ENCODE measurements around the gene PIP5KL1.

Gene PIP5KL1

GRCh38 chr9:127915325-127915752 is 15.2 kb downstream of the PIP5KL1 start:
- H3K4me1 ChIP-seq (ENCODE audit: control insufficient read depth, insufficient read depth, low read length): peaks cover 13% of the 10 kb centered on the region
- WGBS, 2 experiments: 89% methylated on average over 5 of the region's 5 CpGs
- no peak overlapping the region for H3K4me3 ChIP-seq (ENCODE audit: insufficient read depth, low read depth, low read length)
- H3K27ac ChIP-seq (ENCODE audit: insufficient read depth, low read depth, low read length, poor library complexity, severe bottlenecking): no peak overlapping the region
- H3K36me3 ChIP-seq (ENCODE audit: control insufficient read depth, insufficient read depth, low read length): no peaks in the 10 kb centered on the region
- H3K9me3 ChIP-seq (ENCODE audit: control insufficient read depth, low read length): no peaks in the 10 kb centered on the region
- peaks cover 18% of the 10 kb centered on the region for H3K27me3 ChIP-seq (ENCODE audit: control insufficient read depth, insufficient read depth, low read length, poor library complexity, severe bottlenecking)

- H3K4me1 ChIP-seq (ENCODE audit: control insufficient read depth, insufficient read depth, low read length): peaks cover 13% of the 10 kb centered on the region
- 94 to 96% methylated on average over 11 of the region's 11 CpGs for WGBS, 2 experiments
- no peaks in the 10 kb centered on the region for H3K9me3 ChIP-seq (ENCODE audit: control insufficient read depth, low read length)
- peaks cover 18% of the 10 kb centered on the region for H3K27me3 ChIP-seq (ENCODE audit: control insufficient read depth, insufficient read depth, low read length, poor library complexity, severe bottlenecking)
- no peaks in the 10 kb centered on the region for H3K36me3 ChIP-seq (ENCODE audit: control insufficient read depth, insufficient read depth, low read length)
- H3K4me3 ChIP-seq (ENCODE audit: insufficient read depth, low read depth, low read length): no peak overlapping the region
- H3K27ac ChIP-seq (ENCODE audit: insufficient read depth, low read depth, low read length, poor library complexity, severe bottlenecking): no peak overlapping the region
These were observed 16.9 kb downstream of the PIP5KL1 start for GRCh38 chr9:127913682-127914081.

- Histone ChIP-seq H3K4me1 (ENCODE audit: control insufficient read depth, insufficient read depth, low read length) (peaks cover 13% of the 10 kb centered on the region), H3K36me3 (ENCODE audit: control insufficient read depth, insufficient read depth, low read length) (no peaks in the 10 kb centered on the region), H3K27ac (ENCODE audit: insufficient read depth, low read depth, low read length, poor library complexity, severe bottlenecking) (no peak overlapping the region), H3K9me3 (ENCODE audit: control insufficient read depth, low read length) (no peaks in the 10 kb centered on the region), H3K4me3 (ENCODE audit: insufficient read depth, low read depth, low read length) (no peak overlapping the region), H3K27me3 (ENCODE audit: control insufficient read depth, insufficient read depth, low read length, poor library complexity, severe bottlenecking) (peaks cover 18% of the 10 kb centered on the region)
- 94 to 96% methylated on average over 5 of the region's 5 CpGs for WGBS, 2 experiments
These were observed 17.7 kb downstream of the PIP5KL1 start for GRCh38 chr9:127912882-127913281.

- WGBS, 2 experiments: 96 to 97% methylated on average over 31 of the region's 31 CpGs
- H3K36me3 ChIP-seq (ENCODE audit: control insufficient read depth, insufficient read depth, low read length): no peaks in the 10 kb centered on the region
- H3K27me3 ChIP-seq (ENCODE audit: control insufficient read depth, insufficient read depth, low read length, poor library complexity, severe bottlenecking): peaks cover 18% of the 10 kb centered on the region
- H3K4me1 ChIP-seq (ENCODE audit: control insufficient read depth, insufficient read depth, low read length): peaks cover 10% of the 10 kb centered on the region
- no peak overlapping the region for H3K27ac ChIP-seq (ENCODE audit: insufficient read depth, low read depth, low read length, poor library complexity, severe bottlenecking)
- no peak overlapping the region for H3K4me3 ChIP-seq (ENCODE audit: insufficient read depth, low read depth, low read length)
- no peaks in the 10 kb centered on the region for H3K9me3 ChIP-seq (ENCODE audit: control insufficient read depth, low read length)
These were observed 18.3 kb downstream of the PIP5KL1 start for GRCh38 chr9:127912296-127912695.

DNA sequence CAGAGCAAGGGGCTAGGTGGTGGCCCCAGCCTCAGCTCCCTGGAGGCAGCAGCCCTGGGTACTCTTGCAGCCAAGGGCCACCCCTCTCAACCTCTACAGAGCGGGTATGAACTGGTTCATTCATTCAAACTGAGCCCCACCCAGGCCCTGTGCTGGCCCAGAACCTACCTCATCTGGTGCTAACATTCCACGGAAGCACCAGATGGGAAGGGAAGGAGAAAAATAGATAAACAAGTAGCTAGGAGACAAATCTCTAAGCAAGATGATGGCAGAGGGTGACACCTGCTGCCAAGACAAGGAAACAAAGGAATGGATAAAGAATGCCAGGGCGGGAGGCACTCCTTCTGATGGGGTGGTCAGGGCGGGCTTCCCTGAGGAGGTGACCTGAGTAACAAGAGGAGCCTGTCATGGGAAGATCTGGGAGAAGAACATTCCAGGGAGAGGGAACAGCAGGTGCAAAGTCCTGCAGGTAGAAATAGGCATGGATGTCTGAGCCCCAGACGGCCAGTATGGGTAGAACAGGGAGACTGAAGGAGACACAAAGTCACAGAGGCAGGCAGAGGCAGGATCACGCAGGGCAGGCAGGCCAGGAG is 19.9 kb downstream of the PIP5KL1 start:
- no peak overlapping the region for H3K4me3 ChIP-seq (ENCODE audit: insufficient read depth, low read depth, low read length)
- no peak overlapping the region for H3K27ac ChIP-seq (ENCODE audit: insufficient read depth, low read depth, low read length, poor library complexity, severe bottlenecking)
- WGBS, 2 experiments: 87 to 90% methylated on average over 6 of the region's 6 CpGs
- no peaks in the 10 kb centered on the region for H3K9me3 ChIP-seq (ENCODE audit: control insufficient read depth, low read length)
- H3K27me3 ChIP-seq (ENCODE audit: control insufficient read depth, insufficient read depth, low read length, poor library complexity, severe bottlenecking): peaks cover 5% of the 10 kb centered on the region
- no peaks in the 10 kb centered on the region for H3K4me1 ChIP-seq (ENCODE audit: control insufficient read depth, insufficient read depth, low read length)
- H3K36me3 ChIP-seq (ENCODE audit: control insufficient read depth, insufficient read depth, low read length): no peaks in the 10 kb centered on the region

DNA sequence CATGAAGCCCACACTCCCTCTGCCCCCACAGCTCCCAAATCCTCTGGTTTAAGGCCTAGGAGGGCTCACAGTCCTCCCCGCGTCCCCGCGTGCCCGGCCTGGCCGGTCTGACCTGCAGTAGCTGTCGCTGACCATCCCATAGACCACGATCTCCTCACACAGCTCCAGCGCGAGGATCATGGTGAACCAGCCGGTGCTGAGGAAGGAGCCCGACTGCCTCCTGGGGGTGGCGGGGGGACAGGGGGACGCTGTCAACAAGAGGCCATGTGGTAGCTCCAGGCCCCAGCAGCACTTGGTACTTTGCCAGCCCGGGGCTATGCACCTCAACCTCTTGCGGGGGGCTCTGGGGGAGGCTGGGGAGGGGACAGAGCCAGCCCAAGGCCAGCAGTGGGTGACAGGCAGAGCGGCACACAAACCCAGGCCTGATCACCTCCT is 20.7 kb downstream of the PIP5KL1 start:
- WGBS, 2 experiments: 88 to 90% methylated on average over 17 of the region's 17 CpGs
- no peaks in the 10 kb centered on the region for H3K36me3 ChIP-seq (ENCODE audit: control insufficient read depth, insufficient read depth, low read length)

DNA sequence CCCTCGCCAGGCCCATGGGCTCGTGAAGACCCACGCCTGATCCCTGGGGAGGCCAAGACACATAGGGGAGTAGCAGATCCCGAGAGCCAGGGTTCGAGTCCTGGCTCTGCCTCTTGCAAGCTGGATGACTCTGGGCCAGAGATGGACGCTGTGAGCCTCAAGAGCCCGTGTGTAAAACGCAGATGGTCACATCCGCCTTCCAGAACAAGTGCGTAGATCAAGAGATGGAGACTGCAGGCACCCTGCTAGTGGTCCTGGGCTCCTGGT is 22.0 kb downstream of the PIP5KL1 start:
- Histone ChIP-seq H3K27ac (ENCODE audit: insufficient read depth, low read depth, low read length, poor library complexity, severe bottlenecking) (no peak overlapping the region), H3K36me3 (ENCODE audit: control insufficient read depth, insufficient read depth, low read length) (no peaks in the 10 kb centered on the region), H3K9me3 (ENCODE audit: control insufficient read depth, low read length) (no peaks in the 10 kb centered on the region), H3K4me1 (ENCODE audit: control insufficient read depth, insufficient read depth, low read length) (peaks cover 13% of the 10 kb centered on the region), H3K4me3 (ENCODE audit: insufficient read depth, low read depth, low read length) (no peak overlapping the region), H3K27me3 (ENCODE audit: control insufficient read depth, insufficient read depth, low read length, poor library complexity, severe bottlenecking) (no peaks in the 10 kb centered on the region)
- WGBS, 2 experiments: 95 to 97% methylated on average over 10 of the region's 10 CpGs

More for the DNA sequence above, 20.7 kb downstream of the PIP5KL1 start:
- Histone ChIP-seq H3K27me3 (ENCODE audit: control insufficient read depth, insufficient read depth, low read length, poor library complexity, severe bottlenecking) (no peaks in the 10 kb centered on the region), H3K4me3 (ENCODE audit: insufficient read depth, low read depth, low read length) (no peak overlapping the region), H3K4me1 (ENCODE audit: control insufficient read depth, insufficient read depth, low read length) (peaks cover under 1% of the 10 kb centered on the region), H3K27ac (ENCODE audit: insufficient read depth, low read depth, low read length, poor library complexity, severe bottlenecking) (no peak overlapping the region), H3K9me3 (ENCODE audit: control insufficient read depth, low read length) (no peaks in the 10 kb centered on the region)

DNA sequence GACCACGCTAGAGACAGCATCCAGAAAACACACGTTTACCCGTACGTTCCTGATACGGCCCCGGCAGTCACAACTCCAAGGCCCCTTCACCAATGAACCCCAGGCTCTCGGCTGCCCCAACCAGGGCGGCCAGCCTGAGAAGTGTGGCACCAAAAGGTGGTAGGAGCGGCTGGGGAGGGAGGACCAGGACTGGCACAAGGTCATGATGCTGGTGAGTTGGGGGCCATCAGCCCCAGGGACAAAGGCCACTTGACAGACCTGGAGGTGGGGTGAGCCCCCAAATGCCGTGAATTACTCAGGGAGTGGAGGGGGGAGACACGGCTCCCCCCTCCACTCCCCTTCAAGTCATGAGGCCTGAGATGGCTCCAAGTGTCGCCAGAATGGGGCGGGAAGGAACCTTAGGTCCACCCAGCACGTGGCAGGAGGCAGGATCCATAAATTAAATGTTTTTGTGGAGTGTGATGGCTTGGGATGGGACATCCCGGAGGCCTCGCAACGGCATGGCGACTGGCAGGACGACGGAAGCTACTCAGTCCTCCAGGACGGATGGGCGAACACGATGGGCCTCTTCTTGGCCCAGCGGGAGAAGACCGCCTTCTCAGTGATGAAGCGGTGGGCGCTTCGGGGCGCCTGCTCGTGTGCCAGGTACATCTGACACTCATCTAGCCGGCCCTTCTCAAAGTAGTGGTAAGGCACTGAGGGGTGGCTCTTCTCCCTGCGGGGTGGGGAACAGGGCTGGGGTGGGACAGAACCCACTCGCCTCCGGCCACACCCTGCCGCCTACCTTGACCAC is 22.5 kb downstream of the PIP5KL1 start:
- no peaks in the 10 kb centered on the region for H3K27me3 ChIP-seq (ENCODE audit: control insufficient read depth, insufficient read depth, low read length, poor library complexity, severe bottlenecking)
- H3K27ac ChIP-seq (ENCODE audit: insufficient read depth, low read depth, low read length, poor library complexity, severe bottlenecking): no peak overlapping the region
- peaks cover 13% of the 10 kb centered on the region for H3K4me1 ChIP-seq (ENCODE audit: control insufficient read depth, insufficient read depth, low read length)
- H3K4me3 ChIP-seq (ENCODE audit: insufficient read depth, low read depth, low read length): no peak overlapping the region
- 87 to 89% methylated on average over 35 of the region's 35 CpGs for WGBS, 2 experiments
- H3K36me3 ChIP-seq (ENCODE audit: control insufficient read depth, insufficient read depth, low read length): no peaks in the 10 kb centered on the region
- H3K9me3 ChIP-seq (ENCODE audit: control insufficient read depth, low read length): no peaks in the 10 kb centered on the region

GRCh38 chr9:127905788-127906191 is 24.8 kb downstream of the PIP5KL1 start:
- H3K9me3 ChIP-seq (ENCODE audit: control insufficient read depth, low read length): no peaks in the 10 kb centered on the region
- no peaks in the 10 kb centered on the region for H3K36me3 ChIP-seq (ENCODE audit: control insufficient read depth, insufficient read depth, low read length)
- peaks cover 13% of the 10 kb centered on the region for H3K4me1 ChIP-seq (ENCODE audit: control insufficient read depth, insufficient read depth, low read length)
- 89% methylated on average over 12 of the region's 12 CpGs for WGBS, 2 experiments
- no peaks in the 10 kb centered on the region for H3K27me3 ChIP-seq (ENCODE audit: control insufficient read depth, insufficient read depth, low read length, poor library complexity, severe bottlenecking)
- no peak overlapping the region for H3K27ac ChIP-seq (ENCODE audit: insufficient read depth, low read depth, low read length, poor library complexity, severe bottlenecking)
- no peak overlapping the region for H3K4me3 ChIP-seq (ENCODE audit: insufficient read depth, low read depth, low read length)

GRCh38 chr9:127905004-127905728 is 25.4 kb downstream of the PIP5KL1 start:
- H3K9me3 ChIP-seq (ENCODE audit: control insufficient read depth, low read length): no peaks in the 10 kb centered on the region
- no peaks in the 10 kb centered on the region for H3K36me3 ChIP-seq (ENCODE audit: control insufficient read depth, insufficient read depth, low read length)
- H3K27me3 ChIP-seq (ENCODE audit: control insufficient read depth, insufficient read depth, low read length, poor library complexity, severe bottlenecking): no peaks in the 10 kb centered on the region
- no peak overlapping the region for H3K4me3 ChIP-seq (ENCODE audit: insufficient read depth, low read depth, low read length)
- H3K27ac ChIP-seq (ENCODE audit: insufficient read depth, low read depth, low read length, poor library complexity, severe bottlenecking): no peak overlapping the region
- WGBS, 2 experiments: 90 to 91% methylated on average over 5 of the region's 5 CpGs
- peaks cover 13% of the 10 kb centered on the region for H3K4me1 ChIP-seq (ENCODE audit: control insufficient read depth, insufficient read depth, low read length)
